Motor neuron (in vitro differentiated cells): ENCODE data around the gene ENOX1. TPM values are rescaled to one million over a fixed set of nuclear protein-coding genes. Genes with fewer than 3 reads are reported as not detected.
A peak's percentile ranks its signal among the peaks of the same experiment; 100 is the strongest.

Source experiments
- ATAC-seq, 8 experiments: fragments of 200-7000 bp; cut with Tn5 transposase; replicated peaks in 6 of 8; 2 replicates each; pipeline ENCODE4 v1.8.0; 2021; ENCODE audit warnings: mild to moderate bottlenecking in 8 of 8, moderate library complexity in 8 of 8
- H3K27ac ChIP-seq, 2 donors: fragments of 250-450 bp; sonication (Bioruptor Pico); 2 replicates each; pipeline ENCODE4 v1.9.0; 2021; ENCODE audit warnings: antibody characterized with exemption in 2 of 2, mild to moderate bottlenecking in 2 of 2, moderate library complexity in 1 of 2
- H3K4me1 ChIP-seq, 2 donors: fragments of 250-450 bp; sonication (Bioruptor Pico); replicated peaks in 1 of 2; 2 replicates each; pipeline ENCODE4 v1.6.1; 2021; ENCODE audit warnings: antibody characterized with exemption in 2 of 2, mild to moderate bottlenecking in 2 of 2, moderate library complexity in 1 of 2
- H3K4me3 ChIP-seq, 5 donors: fragments of 250-450 bp; sonication (Bioruptor Pico); 2 replicates each; pipeline ENCODE4 v1.9.0; 2021; ENCODE audit warnings: antibody characterized with exemption in 5 of 5, mild to moderate bottlenecking in 5 of 5, moderate library complexity in 4 of 5
- WGBS, 10 experiments: fragments of 450-650 bp; shearing (Covaris generic); methylation state at CpG; one replicate each; pipeline ENCODE4 v1.0.0; 2022; 5-methylcytosine and 5-hydroxymethylcytosine counted together
- in situ Hi-C, 9 experiments: fragments of 400-800 bp; cut with MboI; loops; one replicate each; pipeline ENCODE4 v1.15.0; 2021; ENCODE audit warnings: low sequenced_read_pairs in 9 of 9, low pct_unique_long_range_greater_than_20kb in 2 of 9; ENCODE audit not compliant: unreplicated experiment in 9 of 9
- total RNA-seq, 8 experiments: library from RNA; unstranded; fragments of 300-600 nt; gene quantifications; 2 replicates each; pipeline versions ENCODE4 v1.2.3 to v1.2.4, GENCODE V29; 2022

Gene ENOX1
- total RNA-seq, 8 experiments from 2014 or later, result 5.6 to 19.0 (median 11.8) TPM

- peak; percentile 40 to 89 (median 82) for ATAC-seq
- no peak overlapping the region for H3K27ac ChIP-seq
- in situ Hi-C loops, result loop anchor here in 1 of 9 experiments (25.0 kb wide), 1 partner anchor 484 kb away; the partner anchor contains the start of gene ENOX1
- WGBS, 10 experiments, result 0 to 50% (median 40%) methylated on average over 1 to 5 of the region's 5 CpGs; no CpG with 5 or more reads in 1 of the 10 experiments
- H3K4me3 ChIP-seq, result no peak overlapping the region
- peaks cover 23 to 26% of the 10 kb centered on the region in 2 donors for H3K4me1 ChIP-seq
Measured at GRCh38 chr13:43303033-43303729, 483.6 kb downstream of the ENOX1 start.

GRCh38 chr13:43301346-43301969 is 485.3 kb downstream of the ENOX1 start:
- Histone ChIP-seq H3K4me1 (peaks cover 15 to 19% of the 10 kb centered on the region in 2 donors), H3K27ac (no peak overlapping the region), H3K4me3 (no peak overlapping the region)
- in situ Hi-C loops, result loop anchor here in 1 of 9 experiments (25.0 kb wide), 1 partner anchor 486 kb away; the partner anchor contains the start of gene ENOX1
- WGBS, 10 experiments, result 6 to 100% (median 86%) methylated on average over 1 to 3 of the region's 3 CpGs; no CpG with 5 or more reads in 1 of the 10 experiments
- peak in 1 of 8 experiments; percentile 23 for ATAC-seq

GRCh38 chr13:43300865-43301264 is 485.9 kb downstream of the ENOX1 start:
- 0 to 93% (median 79%) methylated on average over 1 to 4 of the region's 4 CpGs; no CpG with 5 or more reads in 1 of the 10 experiments for WGBS, 10 experiments
- peak in 3 of 8 experiments; percentile 60 to 69 (median 62) for ATAC-seq
- Histone ChIP-seq H3K4me1 (peaks cover 15 to 19% of the 10 kb centered on the region in 2 donors), H3K27ac (no peak overlapping the region), H3K4me3 (no peak overlapping the region)
- in situ Hi-C loops, result loop anchor here in 1 of 9 experiments (25.0 kb wide), 1 partner anchor 486 kb away; the partner anchor contains the start of gene ENOX1

- no peak overlapping the region for H3K4me3 ChIP-seq
- peaks cover 15 to 19% of the 10 kb centered on the region in 2 donors for H3K4me1 ChIP-seq
- 17 to 100% (median 89%) methylated on average over 1 to 4 of the region's 5 CpGs; no CpG with 5 or more reads in 1 of the 10 experiments for WGBS, 10 experiments
- H3K27ac ChIP-seq, result no peak overlapping the region
- in situ Hi-C loops, result no loop called here
- ATAC-seq, result no peak
Measured at GRCh38 chr13:43299374-43299773, 487.4 kb downstream of the ENOX1 start.

GRCh38 chr13:43298816-43299215 is 488.0 kb downstream of the ENOX1 start:
- 55 to 100% (median 86%) methylated on average over 1 to 2 of the region's 2 CpGs; no CpG with 5 or more reads in 5 of the 10 experiments for WGBS, 10 experiments
- peak in 1 of 8 experiments; percentile 25 for ATAC-seq
- no peak overlapping the region for H3K4me3 ChIP-seq
- H3K27ac ChIP-seq, result no peak overlapping the region
- in situ Hi-C loops, result no loop called here
- peaks cover 15 to 19% of the 10 kb centered on the region in 2 donors for H3K4me1 ChIP-seq

GRCh38 chr13:43297967-43298678 is 488.6 kb downstream of the ENOX1 start:
- no peak overlapping the region for H3K27ac ChIP-seq
- whole genome bisulfite sequencing, 10 experiments, result 24 to 100% (median 88%) methylated on average over 2 to 6 of the region's 6 CpGs
- H3K4me3 ChIP-seq, result no peak overlapping the region
- peak in 1 of 8 experiments; percentile 8 for ATAC-seq
- in situ Hi-C loops, result no loop called here
- peaks cover 11 to 16% of the 10 kb centered on the region in 2 donors for H3K4me1 ChIP-seq

- H3K4me3 ChIP-seq, result no peak overlapping the region
- H3K27ac ChIP-seq, result no peak overlapping the region
- ATAC-seq, result peak in 1 of 8 experiments; percentile 32
- WGBS, 10 experiments, result 40 to 100% (median 88%) methylated on average over 1 to 4 of the region's 5 CpGs; no CpG with 5 or more reads in 2 of the 10 experiments
- peaks cover 6 to 7% of the 10 kb centered on the region in 2 donors for H3K4me1 ChIP-seq
- in situ Hi-C loops, result no loop called here
Measured at GRCh38 chr13:43295825-43296564, 490.8 kb downstream of the ENOX1 start.

GRCh38 chr13:43295321-43295720 is 491.5 kb downstream of the ENOX1 start:
- WGBS, 10 experiments, result 33 to 100% (median 64%) methylated on average over 1 to 2 of the region's 2 CpGs; no CpG with 5 or more reads in 1 of the 10 experiments
- peaks cover 6 to 7% of the 10 kb centered on the region in 2 donors for H3K4me1 ChIP-seq
- no peak overlapping the region for H3K4me3 ChIP-seq
- in situ Hi-C loops, result no loop called here
- no peak for ATAC-seq
- no peak overlapping the region for H3K27ac ChIP-seq

- WGBS, 10 experiments, result 79 to 100% (median 91%) methylated on average over 1 to 4 of the region's 4 CpGs; no CpG with 5 or more reads in 2 of the 10 experiments
- Histone ChIP-seq H3K4me3 (no peak overlapping the region), H3K27ac (no peak overlapping the region), H3K4me1 (peaks cover 6 to 7% of the 10 kb centered on the region in 2 donors)
- no peak for ATAC-seq
- in situ Hi-C loops, result no loop called here
Measured at GRCh38 chr13:43294412-43294811, 492.4 kb downstream of the ENOX1 start.

- 87 to 100% (median 90%) methylated on average over 1 to 3 of the region's 3 CpGs; no CpG with 5 or more reads in 1 of the 10 experiments for WGBS, 10 experiments
- ATAC-seq, result no peak
- in situ Hi-C loops, result no loop called here
- peaks cover 5% of the 10 kb centered on the region in 2 donors for H3K4me1 ChIP-seq
- H3K27ac ChIP-seq, result no peak overlapping the region
- H3K4me3 ChIP-seq, result no peak overlapping the region
Measured at GRCh38 chr13:43293986-43294385, 492.8 kb downstream of the ENOX1 start.

- in situ Hi-C loops, result no loop called here
- no peak for ATAC-seq
- no peak overlapping the region for H3K27ac ChIP-seq
- H3K4me3 ChIP-seq, result no peak overlapping the region
- 57 to 100% (median 100%) methylated on average over 1 of the region's 1 CpG; no CpG with 5 or more reads in 2 of the 10 experiments for WGBS, 10 experiments
- peaks cover under 1% of the 10 kb centered on the region in 2 donors for H3K4me1 ChIP-seq
Measured at GRCh38 chr13:43293561-43293960, 493.2 kb downstream of the ENOX1 start.

- ATAC-seq, result no peak
- 57 to 100% (median 85%) methylated on average over 1 to 2 of the region's 2 CpGs; no CpG with 5 or more reads in 3 of the 10 experiments for WGBS, 10 experiments
- Histone ChIP-seq H3K27ac (no peak overlapping the region), H3K4me1 (no peaks in the 10 kb centered on the region), H3K4me3 (no peak overlapping the region)
- in situ Hi-C loops, result no loop called here
Measured at GRCh38 chr13:43293008-43293407, 493.8 kb downstream of the ENOX1 start.
